HepG2 (cell line): ENCODE measurements around the gene GPS1. TPM values are rescaled to one million over a fixed set of nuclear protein-coding genes. Genes with fewer than 3 reads are reported as not detected.

Source experiments
- BRD4 ChIP-seq: sonication (generic); formaldehyde crosslinking; IDR thresholded peaks from 2 replicates; pipeline ENCODE4 v1.4.0; 2020; ENCODE audit warnings: missing genetic modification reagents
- E2F2 ChIP-seq: sonication (generic); formaldehyde crosslinking; IDR thresholded peaks from 2 replicates; pipeline ENCODE4 v1.4.0; 2020; ENCODE audit warnings: missing genetic modification reagents, borderline replicate concordance
- HOXA3 ChIP-seq: sonication (generic); formaldehyde crosslinking; IDR thresholded peaks from 2 replicates; pipeline ENCODE4 v1.5.0; 2020; ENCODE audit warnings: missing genetic modification reagents
- IRX3 ChIP-seq: sonication (generic); formaldehyde crosslinking; IDR thresholded peaks from 2 replicates; pipeline ENCODE4 v1.8.1; 2023; ENCODE audit warnings: mild to moderate bottlenecking, low read depth, missing genetic modification reagents, borderline replicate concordance
- NCOA1 ChIP-seq: sonication (generic); formaldehyde crosslinking; IDR thresholded peaks from 2 replicates; pipeline ENCODE4 v1.9.0; 2021; ENCODE audit warnings: missing genetic modification reagents
- PAXIP1 ChIP-seq: sonication (generic); formaldehyde crosslinking; conservative IDR thresholded peaks from 2 replicates; pipeline ENCODE4 v1.4.0; 2020; ENCODE audit warnings: mild to moderate bottlenecking, missing genetic modification reagents, moderate library complexity
- RFX3 ChIP-seq: IDR thresholded peaks from 2 replicates; pipeline ENCODE4 v1.6.1; 2016; ENCODE audit warnings: missing biosample characterization, missing genetic modification reagents
- RFXANK ChIP-seq: IDR thresholded peaks from 2 replicates; pipeline ENCODE4 v1.6.1; 2016
- SRSF4 ChIP-seq: fragments of 200-400 bp; formaldehyde crosslinking; IDR thresholded peaks from one replicate; pipeline ENCODE4 v1.6.1; 2018; ENCODE audit warnings: mild to moderate bottlenecking, low read depth, low read length, moderate library complexity; ENCODE audit not compliant: poor library complexity, severe bottlenecking
- TAF15 ChIP-seq: fragments of 200-400 bp; formaldehyde crosslinking; IDR thresholded peaks from one replicate; pipeline ENCODE4 v1.6.1; 2018; ENCODE audit warnings: mild to moderate bottlenecking, low read depth, low read length; ENCODE audit not compliant: poor library complexity, severe bottlenecking
- ZMYM2 ChIP-seq: sonication (generic); formaldehyde crosslinking; IDR thresholded peaks from 2 replicates; pipeline ENCODE4 v1.8.0; 2022; ENCODE audit warnings: mild to moderate bottlenecking, missing genetic modification reagents
- ZNF34 ChIP-seq: sonication (generic); formaldehyde crosslinking; IDR thresholded peaks from 2 replicates; pipeline ENCODE4 v1.4.0; 2020; ENCODE audit warnings: mild to moderate bottlenecking, missing genetic modification reagents, borderline replicate concordance
- ZNF546 ChIP-seq: sonication (generic); formaldehyde crosslinking; conservative IDR thresholded peaks from 2 replicates; pipeline ENCODE4 v1.8.1; 2023; ENCODE audit warnings: mild to moderate bottlenecking, missing genetic modification reagents
- ZNF556 ChIP-seq: sonication (generic); formaldehyde crosslinking; IDR thresholded peaks from 2 replicates; pipeline ENCODE4 v1.4.0; 2020; ENCODE audit warnings: mild to moderate bottlenecking, missing genetic modification reagents, borderline replicate concordance
- ZNF576 ChIP-seq: sonication (generic); formaldehyde crosslinking; IDR thresholded peaks from 2 replicates; pipeline ENCODE4 v1.4.0; 2020; ENCODE audit warnings: mild to moderate bottlenecking, missing genetic modification reagents
- ZNF646 ChIP-seq: sonication (generic); formaldehyde crosslinking; IDR thresholded peaks from 2 replicates; pipeline ENCODE4 v1.9.0; 2021; ENCODE audit warnings: mild to moderate bottlenecking, missing genetic modification reagents
- ZNF709 ChIP-seq: sonication (generic); formaldehyde crosslinking; IDR thresholded peaks from 2 replicates; pipeline ENCODE4 v1.5.0; 2020; ENCODE audit warnings: mild to moderate bottlenecking, missing genetic modification reagents
- polyA plus RNA-seq, 8 experiments: library from polyadenylated mRNA; depleted of rRNA in 3 of 8; stranded (reverse) in 7 of 8; unstranded in 1 of 8; fragments of >200 nt; fragmentation: Illumina TruSeq in 4 of 8; extraction: Trizol in 4 of 8; gene quantifications; 2 replicates each; pipeline versions ENCODE4 v1.2.1 to v1.2.3, GENCODE V29; 2011 to 2016; ENCODE audit warnings: low read depth in 4 of 8, missing spikeins in 1 of 8, mixed read lengths in 1 of 8; ENCODE audit not compliant: insufficient read depth in 1 of 8
- total RNA-seq, 5 experiments: library from RNA; depleted of rRNA; stranded (reverse); fragments of >200 nt; fragmentation: Illumina TruSeq; extraction: Trizol; gene quantifications; 2 replicates each; pipeline ENCODE4 v1.2.3, GENCODE V29; 2016; ENCODE audit warnings: low read depth in 1 of 5

The GPS1 gene
- total and polyA plus RNA-seq, 2 of the 13 experiments (the other 11 are each of a cell fraction or from before 2014, with no cell fraction given): 124 to 128 TPM

GRCh38 chr17:82023447-82024241, 28.1 kb upstream of the GPS1 start (continued):
- TF ChIP-seq ZNF646 (no peak), TAF15 (no peak), SRSF4 (no peak), E2F2 (CRISPR knock-in tag) (no peak), ZNF576 (peak; percentile 76; the same call in 1 of the 2 replicates), ZNF34 (CRISPR knock-in tag) (no peak), ZMYM2 (CRISPR knock-in tag) (no peak), RFXANK (CRISPR knock-in tag) (no peak), HOXA3 (CRISPR knock-in tag) (peak; percentile 11; the same call in 1 of the 2 replicates), ZNF556 (CRISPR knock-in tag) (no peak), RFX3 (no peak), IRX3 (CRISPR knock-in tag) (no peak; the same call in 1 of the 2 replicates), ZNF546 (CRISPR knock-in tag) (peak; percentile 78; the same call in 1 of the 2 replicates), ZNF709 (CRISPR knock-in tag) (no peak), PAXIP1 (CRISPR knock-in tag) (no peak), BRD4 (CRISPR knock-in tag) (peak; percentile 38; the same call in 1 of the 2 replicates), NCOA1 (CRISPR knock-in tag) (0 out of 2 replicates have a peak, but pooled peaks have one; percentile 44)
